LNCaP clone FGC (cell line): ENCODE results near the gene VAC14.
A peak's percentile ranks its signal among the peaks of the same experiment; 100 is the strongest.

Experiments used
- DNase-seq: peaks from one replicate; pipeline ENCODE4 v3.0.0-alpha.2; 2011; ENCODE audit warnings: low read depth
- H3K4me3 ChIP-seq: 2 replicates; pipeline ENCODE4 v1.5.1; 2011; ENCODE audit warnings: mild to moderate bottlenecking, low read depth, low read length, control low read depth
- CTCF ChIP-seq: IDR thresholded peaks from 2 replicates; pipeline ENCODE4 v1.5.1; 2012; ENCODE audit warnings: mild to moderate bottlenecking; ENCODE audit not compliant: control insufficient read depth, insufficient read depth; ENCODE audit errors: extremely low read depth

Gene VAC14

GRCh38 chr16:70686376-70687101 is 114.4 kb downstream of the VAC14 start:
- H3K4me3 ChIP-seq: peak overlapping the region; percentile 23; the same call in 1 of the 2 replicates
- no peak for TF ChIP-seq CTCF
- DNase-seq: no peak

- no peak for TF ChIP-seq CTCF
- peak; percentile 32 for DNase-seq
- H3K4me3 ChIP-seq: peak within 1 kb of the TSS; percentile 85
Measured at GRCh38 chr16:70685938-70686375, 115.0 kb downstream of the VAC14 start, which contains the start of gene MTSS2. Gene MTSS2 (minus strand): TSS chr16:70686053. CDS start chr16:70685791, 262 bp downstream.

GRCh38 chr16:70685061-70685937 is 115.7 kb downstream of the VAC14 start:
- H3K4me3 ChIP-seq: peak overlapping the region; percentile 85
- TF ChIP-seq CTCF: no peak
- DNase-seq: no peak

GRCh38 chr16:70684146-70685060 is 116.6 kb downstream of the VAC14 start:
- peak overlapping the region; percentile 85 for H3K4me3 ChIP-seq
- DNase-seq: no peak
- no peak for TF ChIP-seq CTCF

- H3K4me3 ChIP-seq: no peak overlapping the region
- TF ChIP-seq CTCF: no peak
- no peak for DNase-seq
Measured at GRCh38 chr16:70683146-70683944, 117.6 kb downstream of the VAC14 start.
